G401.6 (cell line): ENCODE results near the gene CD53.

Experiments used
- FAIRE-seq: peaks from 2 replicates; lab custom pipeline; 2012; peaks lifted over from hg19 to GRCh38; lab: Jason Lieb, UNC

CD53 gene

DNA sequence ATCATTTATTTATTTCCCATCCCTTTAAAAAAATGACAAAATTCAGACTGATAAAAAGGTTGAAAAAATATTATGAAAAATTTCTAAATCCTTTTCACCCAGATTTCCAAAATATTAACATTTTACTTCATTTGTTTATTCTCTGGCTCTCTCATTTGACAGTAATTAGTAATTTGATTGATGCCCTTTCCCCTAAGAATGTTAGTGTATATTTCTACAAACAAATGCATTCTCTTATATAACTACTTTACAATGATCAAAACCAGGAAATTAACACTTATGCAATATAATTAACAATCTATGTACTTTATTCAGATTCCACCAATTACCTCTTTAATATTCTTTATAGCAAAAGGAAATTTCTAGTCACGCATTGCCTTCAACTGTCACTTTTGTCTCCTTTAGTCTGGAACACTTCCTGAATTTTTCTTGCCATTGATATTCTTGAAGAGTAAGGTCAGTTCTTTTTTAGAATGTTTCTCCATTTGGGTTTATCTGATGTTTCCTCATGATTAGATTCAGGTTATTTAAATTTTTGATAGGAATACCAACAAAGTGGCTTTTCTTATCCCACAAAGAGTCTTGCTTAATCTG is 3.9 kb downstream of the CD53 start:
- no peak for FAIRE-seq

GRCh38 chr1:110877364-110877763 is 4.4 kb downstream of the CD53 start:
- FAIRE-seq: no peak

DNA sequence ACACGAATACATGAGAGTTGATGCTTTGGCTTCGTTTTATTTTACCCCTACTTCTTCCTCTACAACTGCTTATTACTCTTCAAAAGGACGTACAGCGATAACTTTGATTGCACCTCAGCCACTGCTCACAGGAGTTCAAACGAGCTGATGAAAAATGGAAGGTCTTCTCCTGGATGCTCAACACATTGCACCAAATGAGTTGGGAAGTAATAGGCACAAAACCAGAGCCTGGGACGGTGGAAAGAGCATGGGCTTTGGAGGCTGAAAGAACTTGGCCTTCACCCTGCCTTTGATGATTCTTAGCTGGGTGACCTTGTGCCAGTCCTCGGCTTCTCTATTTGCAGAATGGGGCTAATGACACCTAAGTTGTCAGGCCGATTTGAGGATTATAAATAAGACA is 4.8 kb downstream of the CD53 start:
- FAIRE-seq: no peak

GRCh38 chr1:110878591-110878990 is 5.6 kb downstream of the CD53 start:
- no peak for FAIRE-seq

DNA sequence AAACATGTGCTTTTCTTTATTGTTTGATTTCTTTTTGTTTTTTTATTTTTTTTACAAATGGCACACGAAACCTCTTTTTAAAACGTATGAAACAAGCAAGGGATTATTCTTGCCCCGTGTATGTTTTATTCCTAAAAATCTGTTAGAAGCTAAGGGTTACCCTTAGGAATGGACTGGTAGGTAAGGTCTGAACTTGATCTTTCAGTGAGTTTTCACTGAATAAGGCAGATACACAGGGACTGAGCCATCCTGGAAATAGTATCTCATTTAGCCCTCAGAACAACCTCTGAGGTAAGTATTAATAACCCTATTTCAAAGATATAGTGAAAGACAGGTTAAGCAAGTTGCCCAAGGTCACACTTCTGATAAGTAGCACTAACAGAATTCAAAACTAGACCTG is 6.0 kb downstream of the CD53 start:
- no peak for FAIRE-seq

DNA sequence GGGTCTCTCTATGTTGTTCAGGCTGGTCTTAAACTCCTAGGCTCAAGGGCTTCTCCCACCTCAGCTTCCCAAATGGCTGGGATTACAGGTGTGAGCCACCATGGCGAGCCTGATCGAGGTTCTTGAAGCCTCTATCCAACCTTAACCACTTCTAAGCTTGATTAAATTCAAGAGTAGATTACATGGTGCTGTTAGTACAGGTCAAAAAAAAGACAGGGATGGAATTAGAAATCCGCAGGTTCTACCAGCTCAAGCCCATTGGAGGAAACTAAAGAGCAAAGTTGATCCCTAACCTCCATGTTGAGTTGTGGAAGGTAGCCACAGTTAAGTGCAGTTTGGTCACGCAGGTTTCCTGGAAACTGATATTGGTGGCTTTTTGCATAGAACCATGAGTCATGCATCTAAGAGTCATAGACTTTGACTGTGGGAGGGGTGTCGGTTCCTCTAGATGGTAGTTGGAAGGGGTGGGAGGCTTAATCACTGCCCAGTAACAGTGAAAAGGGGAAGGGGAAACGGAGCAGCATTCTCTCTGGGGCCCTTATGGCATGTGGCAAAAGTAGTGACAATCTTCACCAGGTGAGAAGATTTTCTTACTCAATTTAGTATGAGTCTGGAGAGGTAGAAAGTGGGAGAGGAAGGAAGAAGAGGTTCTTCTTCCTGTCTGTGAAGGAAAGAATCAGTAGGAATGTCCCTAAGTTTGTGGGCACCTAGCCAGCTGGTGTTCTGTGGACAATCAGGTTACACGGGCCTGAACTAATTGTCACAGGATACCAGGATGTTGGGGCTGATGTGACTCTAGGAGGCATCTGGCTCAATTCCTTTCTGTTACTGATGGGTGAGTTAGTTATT is 7.0 kb downstream of the CD53 start:
- no peak for FAIRE-seq

GRCh38 chr1:110880708-110881374 is 7.9 kb downstream of the CD53 start:
- no peak for FAIRE-seq

- no peak for FAIRE-seq
Observed at GRCh38 chr1:110888049-110888448, 15.1 kb downstream of the CD53 start.

- FAIRE-seq: no peak
Observed at GRCh38 chr1:110888641-110889040, 15.7 kb downstream of the CD53 start.

DNA sequence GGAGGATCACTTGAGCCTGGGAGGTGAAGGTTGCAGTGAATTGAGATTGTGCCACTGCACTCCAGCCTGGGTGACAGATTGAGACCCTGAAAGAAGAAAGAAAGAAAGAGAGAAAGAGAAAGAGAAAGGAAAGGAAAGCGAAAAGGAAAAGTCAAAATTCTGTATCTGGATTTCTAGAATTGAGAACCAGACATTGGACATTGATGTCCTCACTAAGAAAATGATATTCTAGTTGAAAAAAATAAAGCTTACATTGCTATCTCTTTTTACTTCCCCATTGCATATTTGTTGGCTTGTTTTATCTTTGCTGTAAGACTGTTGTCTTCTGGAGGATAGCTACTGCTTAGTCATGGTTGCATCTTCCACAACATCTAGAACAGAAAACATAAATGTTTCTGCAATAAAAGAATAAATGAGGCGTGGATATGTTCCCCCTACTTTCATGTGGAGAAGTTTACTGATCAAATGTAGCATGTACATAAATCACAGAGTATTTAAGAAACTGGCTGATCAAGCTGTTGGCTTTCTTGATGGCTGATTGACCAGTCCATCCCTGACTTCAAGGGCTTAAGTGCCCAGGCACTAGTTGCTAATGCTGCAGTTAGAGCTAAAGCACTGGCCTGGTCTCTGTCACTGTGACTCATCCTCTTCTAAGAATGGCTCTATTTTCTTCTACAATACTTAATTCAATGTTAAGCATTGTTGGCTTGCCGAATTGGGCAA is 17.7 kb downstream of the CD53 start:
- no peak for FAIRE-seq

GRCh38 chr1:110893908-110894490 is 21.1 kb downstream of the CD53 start:
- FAIRE-seq: no peak

DNA sequence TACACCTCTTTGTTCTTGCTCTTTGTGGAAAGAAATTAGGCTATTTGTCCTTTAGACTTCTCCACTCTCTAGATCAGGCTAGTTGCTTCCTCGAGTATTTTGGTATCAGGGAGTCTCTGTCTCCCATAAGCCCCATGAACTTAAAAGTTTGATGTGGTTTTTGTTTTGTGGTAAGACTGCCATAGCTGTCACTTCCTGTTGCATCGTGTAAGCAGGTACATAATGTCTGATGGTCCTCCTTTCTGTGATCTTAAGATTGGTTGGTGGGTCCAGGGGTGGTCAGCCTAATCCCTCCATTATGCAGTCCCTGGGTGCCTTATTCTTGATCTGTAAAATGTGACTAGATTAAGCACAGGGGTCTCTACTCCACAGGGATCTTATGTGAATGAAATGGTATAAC is 23.1 kb downstream of the CD53 start:
- FAIRE-seq: no peak

DNA sequence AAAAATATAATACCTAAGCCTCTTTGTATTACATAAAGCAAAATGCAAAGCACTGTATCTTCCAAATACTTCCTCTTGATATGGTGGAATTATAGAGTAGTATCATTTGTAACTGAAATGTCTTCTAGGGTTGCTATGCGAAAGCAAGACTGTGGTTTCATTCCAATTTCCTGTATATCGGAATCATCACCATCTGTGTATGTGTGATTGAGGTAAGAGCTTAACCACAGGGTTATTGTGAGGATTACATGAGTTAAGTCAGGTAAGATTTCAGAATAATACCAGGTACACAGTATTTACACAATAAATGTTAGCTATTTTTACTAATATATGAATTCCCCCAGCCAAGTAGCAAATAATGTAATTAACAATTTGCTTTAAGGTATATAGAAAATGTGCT is 24.7 kb downstream of the CD53 start:
- FAIRE-seq: no peak

GRCh38 chr1:110898734-110899457 is 25.9 kb downstream of the CD53 start:
- no peak for FAIRE-seq

- no peak for FAIRE-seq
Observed at GRCh38 chr1:110899458-110899843, 26.5 kb downstream of the CD53 start.

- no peak for FAIRE-seq
Observed at GRCh38 chr1:110902820-110903463, 30.0 kb downstream of the CD53 start.

- no peak for FAIRE-seq
Observed at GRCh38 chr1:110903853-110904500, 31.0 kb downstream of the CD53 start.

DNA sequence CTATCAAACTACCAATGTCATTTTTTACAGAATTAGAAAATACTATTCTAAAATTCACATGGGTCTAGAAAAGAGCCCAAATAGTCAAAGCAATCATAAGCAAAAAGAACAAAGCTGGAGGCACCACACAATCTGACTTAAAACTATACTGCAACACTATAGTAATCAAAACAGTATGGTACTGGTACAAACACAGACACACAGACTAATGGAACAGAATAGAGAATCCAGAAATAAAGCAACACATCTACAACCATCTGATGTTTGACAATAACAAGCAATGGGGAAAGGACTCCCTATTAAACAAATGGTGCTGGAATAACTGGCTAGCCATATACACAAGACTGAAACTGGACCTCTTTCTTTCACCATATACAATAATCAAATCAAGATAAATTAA is 39.8 kb downstream of the CD53 start:
- no peak for FAIRE-seq

DNA sequence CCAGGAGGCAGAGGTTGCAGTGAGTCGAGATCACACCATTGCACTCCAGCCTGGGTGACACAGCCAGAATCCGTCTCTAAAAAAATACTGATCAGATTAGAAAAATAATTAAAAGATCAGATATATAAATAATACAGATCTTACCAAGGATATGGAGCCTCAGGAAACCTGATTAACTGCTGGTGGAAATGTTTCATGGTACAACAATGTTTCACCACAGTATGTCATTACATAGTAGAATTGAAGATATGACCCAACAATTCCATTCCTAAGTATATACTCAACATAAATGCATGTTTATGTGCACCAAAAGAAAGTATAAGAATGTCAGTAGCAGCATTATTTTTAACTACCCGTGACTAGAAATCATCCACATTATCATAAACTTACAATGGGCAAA is 41.7 kb downstream of the CD53 start:
- FAIRE-seq: no peak

- FAIRE-seq: no peak
Observed at GRCh38 chr1:110915804-110916203, 42.9 kb downstream of the CD53 start.

DNA sequence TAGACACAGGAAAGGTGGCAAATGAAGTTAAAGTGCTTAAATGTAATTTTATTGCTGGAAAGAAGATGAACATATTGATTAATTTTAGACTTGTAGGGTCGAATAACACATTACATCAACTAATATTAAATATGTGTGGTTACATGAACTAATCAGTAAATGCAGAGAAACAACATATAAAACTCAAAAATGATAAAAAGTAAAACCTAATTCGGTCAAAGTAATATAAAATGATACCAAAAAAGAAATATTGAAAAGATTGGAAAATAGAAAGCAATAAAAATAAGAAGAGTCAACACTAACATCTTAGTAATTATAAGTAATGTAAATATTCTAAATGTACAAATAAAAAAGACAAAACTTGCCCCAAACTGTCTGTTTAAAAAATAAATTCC is 43.3 kb downstream of the CD53 start:
- peak; percentile 62 for FAIRE-seq
